Endothelial cell of umbilical vein (primary cell): ENCODE measurements around the gene NBEA.

Source experiments
- POLR2AphosphoS5 ChIP-seq: IDR thresholded peaks from 2 replicates; pipeline ENCODE4 v1.6.1; 2012; ENCODE audit warnings: low read depth, mild to moderate bottlenecking, control low read depth, low read length, moderate library complexity; ENCODE audit not compliant: insufficient read depth
- TF ChIP-seq, protein P1 (sequence below), 2 donors: IDR thresholded peaks; 1 replicate in 1 of 2; 2 replicates in 1 of 2; pipeline ENCODE4 v1.5.1; 2011; ENCODE audit warnings: low read length in 2 of 2, mild to moderate bottlenecking in 2 of 2, moderate library complexity in 2 of 2, control low read depth in 1 of 2, inconsistent platforms in 1 of 2, low read depth in 1 of 2; ENCODE audit not compliant: insufficient read depth in 1 of 2; ENCODE audit errors: extremely low read depth in 1 of 2

DNA sequence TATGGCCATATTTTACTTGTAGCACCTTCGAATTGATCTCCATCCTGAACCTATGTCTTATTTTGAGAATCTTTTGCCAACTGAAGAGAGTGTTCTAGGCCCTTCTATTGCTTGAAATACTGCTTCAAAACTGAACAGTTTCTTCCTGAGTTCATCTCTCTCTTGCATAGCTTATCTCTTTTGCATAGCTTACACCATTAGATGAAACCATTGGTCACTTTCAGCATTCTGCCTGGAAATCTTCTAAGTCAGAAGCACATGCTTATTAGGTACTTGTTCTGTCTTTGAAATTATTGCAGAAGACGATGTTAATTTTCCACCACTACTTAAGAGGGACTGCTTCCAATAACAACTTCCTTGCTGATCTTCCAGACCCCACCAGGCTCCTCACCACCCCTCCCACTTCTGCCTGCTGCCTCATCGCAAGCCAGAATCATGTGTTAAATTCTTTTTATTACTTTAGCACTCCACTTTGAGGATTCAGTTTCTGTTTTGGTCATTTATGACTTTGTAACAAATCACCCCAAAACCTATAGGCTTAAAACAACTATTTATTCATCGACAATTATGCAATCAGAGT lies 656.8 kb downstream of the NBEA start:
- no peak for TF ChIP-seq POLR2AphosphoS5
- TF ChIP-seq, protein P1, sequence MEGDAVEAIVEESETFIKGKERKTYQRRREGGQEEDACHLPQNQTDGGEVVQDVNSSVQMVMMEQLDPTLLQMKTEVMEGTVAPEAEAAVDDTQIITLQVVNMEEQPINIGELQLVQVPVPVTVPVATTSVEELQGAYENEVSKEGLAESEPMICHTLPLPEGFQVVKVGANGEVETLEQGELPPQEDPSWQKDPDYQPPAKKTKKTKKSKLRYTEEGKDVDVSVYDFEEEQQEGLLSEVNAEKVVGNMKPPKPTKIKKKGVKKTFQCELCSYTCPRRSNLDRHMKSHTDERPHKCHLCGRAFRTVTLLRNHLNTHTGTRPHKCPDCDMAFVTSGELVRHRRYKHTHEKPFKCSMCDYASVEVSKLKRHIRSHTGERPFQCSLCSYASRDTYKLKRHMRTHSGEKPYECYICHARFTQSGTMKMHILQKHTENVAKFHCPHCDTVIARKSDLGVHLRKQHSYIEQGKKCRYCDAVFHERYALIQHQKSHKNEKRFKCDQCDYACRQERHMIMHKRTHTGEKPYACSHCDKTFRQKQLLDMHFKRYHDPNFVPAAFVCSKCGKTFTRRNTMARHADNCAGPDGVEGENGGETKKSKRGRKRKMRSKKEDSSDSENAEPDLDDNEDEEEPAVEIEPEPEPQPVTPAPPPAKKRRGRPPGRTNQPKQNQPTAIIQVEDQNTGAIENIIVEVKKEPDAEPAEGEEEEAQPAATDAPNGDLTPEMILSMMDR (IDR thresholded peaks at IDR 0.05; ENCODE audit: extremely low read depth in 1 of 2, insufficient read depth in 1 of 2, low read depth in 1 of 2, low read length in 2 of 2): no peak
